Immature natural killer cell (primary cell): Measurements from ENCODE around the gene FHIT. TPM values are rescaled to one million over a fixed set of nuclear protein-coding genes. Genes with fewer than 3 reads are reported as not detected.

Experiments
- DNase-seq, 3 donors: peaks; one replicate each; pipeline ENCODE4 v3.0.0; 2022; ENCODE audit warnings: mixed read lengths in 1 of 3
- H3K27ac Mint-ChIP-seq, 6 donors: one replicate each; pipeline ENCODE4 v1.8.0; 2020; ENCODE audit warnings: mixed read lengths in 6 of 6, mild to moderate bottlenecking in 5 of 6, inconsistent platforms in 4 of 6, moderate library complexity in 3 of 6
- H3K27me3 Mint-ChIP-seq, 3 donors: one replicate each; pipeline ENCODE4 v1.8.0; 2020 to 2021; ENCODE audit warnings: low read depth in 3 of 3, mild to moderate bottlenecking in 3 of 3, mixed read lengths in 3 of 3, moderate library complexity in 3 of 3, inconsistent platforms in 1 of 3
- H3K36me3 Mint-ChIP-seq, 3 donors: one replicate each; pipeline ENCODE4 v1.8.0; 2020; ENCODE audit warnings: mixed read lengths in 3 of 3, inconsistent platforms in 2 of 3, mild to moderate bottlenecking in 2 of 3
- H3K4me1 Mint-ChIP-seq, 2 donors: one replicate each; pipeline ENCODE4 v1.8.0; 2020; ENCODE audit warnings: inconsistent platforms in 2 of 2, mild to moderate bottlenecking in 2 of 2, mixed read lengths in 2 of 2, moderate library complexity in 1 of 2
- H3K4me3 Mint-ChIP-seq, 5 donors: one replicate each; pipeline ENCODE4 v1.8.0; 2020; ENCODE audit warnings: mild to moderate bottlenecking in 5 of 5, mixed read lengths in 5 of 5, inconsistent platforms in 3 of 5, moderate library complexity in 3 of 5
- H3K9me3 Mint-ChIP-seq, 6 donors: one replicate each; pipeline ENCODE4 v1.8.0; 2020; ENCODE audit warnings: mild to moderate bottlenecking in 6 of 6, mixed read lengths in 6 of 6, inconsistent platforms in 4 of 6, moderate library complexity in 3 of 6
- polyA plus RNA-seq, 3 donors: library from polyadenylated mRNA; unstranded; fragments of 300-500 nt; fragmentation: Illumina TruSeq; gene quantifications; one replicate each; pipeline ENCODE4 v1.2.3, GENCODE V29; 2021

Gene FHIT
- polyA plus RNA-seq, 3 donors from 2014 or later, result 2.5 to 8.8 (median 3.9) TPM

- Mint-ChIP-seq H3K27me3 (peaks cover 0 to 2% (median 0%) of the 10 kb centered on the region in 3 donors), H3K36me3 (peaks cover 0 to 3% (median 0%) of the 10 kb centered on the region in 3 donors), H3K4me3 (no peak overlapping the region), H3K9me3 (peaks cover 0 to 1% (median 0%) of the 10 kb centered on the region in 6 donors), H3K4me1 (no peaks in the 10 kb centered on the region), H3K27ac (no peak overlapping the region)
- DNase-seq, result no peak
These were observed 981.9 kb downstream of the FHIT start for GRCh38 chr3:60269377-60269776.

- H3K36me3 Mint-ChIP-seq, result peaks cover 0 to 3% (median 0%) of the 10 kb centered on the region in 3 donors
- no peaks in the 10 kb centered on the region for H3K4me1 Mint-ChIP-seq
- DNase-seq, result no peak
- peaks cover 0 to 1% (median 0%) of the 10 kb centered on the region in 3 donors for H3K27me3 Mint-ChIP-seq
- no peaks in the 10 kb centered on the region for H3K9me3 Mint-ChIP-seq
- H3K27ac Mint-ChIP-seq, result no peak overlapping the region
- no peak overlapping the region for H3K4me3 Mint-ChIP-seq
These were observed 983.1 kb downstream of the FHIT start for GRCh38 chr3:60268123-60268522.

GRCh38 chr3:60266444-60266843 is 984.8 kb downstream of the FHIT start:
- Mint-ChIP-seq H3K4me1 (no peaks in the 10 kb centered on the region), H3K4me3 (no peak overlapping the region), H3K9me3 (no peaks in the 10 kb centered on the region), H3K27ac (no peak overlapping the region), H3K27me3 (peaks cover 0 to 1% (median 0%) of the 10 kb centered on the region in 3 donors), H3K36me3 (peaks cover 0 to 3% (median 0%) of the 10 kb centered on the region in 3 donors)
- no peak for DNase-seq

GRCh38 chr3:60263191-60263590 is 988.1 kb downstream of the FHIT start:
- no peak for DNase-seq
- Mint-ChIP-seq H3K4me1 (peaks cover 0 to 2% of the 10 kb centered on the region in 2 donors), H3K27me3 (peaks cover 0 to 1% (median 0%) of the 10 kb centered on the region in 3 donors), H3K4me3 (no peak overlapping the region), H3K36me3 (no peaks in the 10 kb centered on the region), H3K9me3 (peaks cover 0 to 1% (median 0%) of the 10 kb centered on the region in 6 donors), H3K27ac (no peak overlapping the region)

DNA sequence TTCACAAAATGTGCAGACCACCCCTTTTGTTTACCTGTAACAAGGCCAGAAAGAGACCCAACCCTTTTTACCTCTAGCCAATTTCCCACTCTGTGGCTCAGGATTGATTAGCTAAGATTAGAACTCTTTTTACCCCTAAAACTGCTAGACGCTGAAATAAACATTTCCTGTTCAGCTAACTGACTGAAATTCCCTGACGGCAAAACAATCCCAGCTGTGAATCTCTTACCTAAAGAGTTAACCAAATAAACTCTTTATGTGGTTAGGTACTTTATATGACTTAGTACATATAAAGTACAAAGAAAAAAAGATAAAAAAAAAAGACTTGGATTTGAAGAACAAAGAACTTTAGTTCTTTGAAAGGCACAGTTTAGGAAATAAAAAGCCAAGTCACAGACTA is 988.7 kb downstream of the FHIT start:
- no peak overlapping the region for H3K27ac Mint-ChIP-seq
- H3K9me3 Mint-ChIP-seq, result peaks cover 0 to 1% (median 0%) of the 10 kb centered on the region in 6 donors
- no peak for DNase-seq
- peaks cover 0 to 3% (median 0%) of the 10 kb centered on the region in 3 donors for H3K27me3 Mint-ChIP-seq
- H3K4me3 Mint-ChIP-seq, result no peak overlapping the region
- peaks cover 0 to 2% (median 0%) of the 10 kb centered on the region in 3 donors for H3K36me3 Mint-ChIP-seq
- peaks cover 0 to 2% of the 10 kb centered on the region in 2 donors for H3K4me1 Mint-ChIP-seq

GRCh38 chr3:60260546-60260945 is 990.7 kb downstream of the FHIT start:
- DNase-seq, result no peak
- Mint-ChIP-seq H3K36me3 (peaks cover 0 to 4% (median 0%) of the 10 kb centered on the region in 3 donors), H3K27ac (no peak overlapping the region), H3K27me3 (peaks cover 0 to 2% (median 0%) of the 10 kb centered on the region in 3 donors), H3K9me3 (peaks cover 0 to 3% (median 0%) of the 10 kb centered on the region in 6 donors), H3K4me3 (no peak overlapping the region), H3K4me1 (peaks cover 0 to 2% of the 10 kb centered on the region in 2 donors)

DNA sequence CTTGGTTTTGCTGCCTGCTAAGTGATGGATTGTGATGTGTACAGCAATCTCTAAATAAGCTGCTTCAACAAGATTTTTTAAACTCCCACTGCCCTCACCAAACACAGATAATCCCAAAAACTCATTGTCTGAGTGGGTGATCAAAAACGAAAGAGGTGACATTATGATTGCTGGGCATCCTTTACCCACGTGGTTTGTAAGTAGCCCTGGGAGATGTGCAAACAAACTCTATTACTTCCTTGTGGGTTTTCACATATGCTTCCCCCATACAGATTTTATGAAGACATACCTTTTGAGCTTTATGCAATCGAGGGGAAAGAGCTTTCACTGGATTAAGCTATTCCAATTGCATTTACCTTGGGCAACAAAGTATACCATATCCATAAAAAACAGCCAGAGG is 1000.4 kb downstream of the FHIT start:
- Mint-ChIP-seq H3K36me3 (no peaks in the 10 kb centered on the region), H3K27me3 (peaks cover 0 to 2% (median 0%) of the 10 kb centered on the region in 3 donors), H3K4me3 (no peak overlapping the region), H3K27ac (no peak overlapping the region), H3K4me1 (peaks cover 0 to 7% of the 10 kb centered on the region in 2 donors), H3K9me3 (peaks cover 0 to 2% (median 0%) of the 10 kb centered on the region in 6 donors)
- DNase-seq, result no peak

- Mint-ChIP-seq H3K9me3 (peaks cover 0 to 2% (median 0%) of the 10 kb centered on the region in 6 donors), H3K4me1 (peaks cover 0 to 7% of the 10 kb centered on the region in 2 donors), H3K27ac (no peak overlapping the region), H3K4me3 (no peak overlapping the region), H3K27me3 (peaks cover 0 to 2% (median 0%) of the 10 kb centered on the region in 3 donors), H3K36me3 (no peaks in the 10 kb centered on the region)
- DNase-seq, result no peak
These were observed 1001.0 kb downstream of the FHIT start for GRCh38 chr3:60250206-60250605.

- H3K27ac Mint-ChIP-seq, result no peak overlapping the region
These were observed 1004.9 kb downstream of the FHIT start for GRCh38 chr3:60246361-60246760.

DNA sequence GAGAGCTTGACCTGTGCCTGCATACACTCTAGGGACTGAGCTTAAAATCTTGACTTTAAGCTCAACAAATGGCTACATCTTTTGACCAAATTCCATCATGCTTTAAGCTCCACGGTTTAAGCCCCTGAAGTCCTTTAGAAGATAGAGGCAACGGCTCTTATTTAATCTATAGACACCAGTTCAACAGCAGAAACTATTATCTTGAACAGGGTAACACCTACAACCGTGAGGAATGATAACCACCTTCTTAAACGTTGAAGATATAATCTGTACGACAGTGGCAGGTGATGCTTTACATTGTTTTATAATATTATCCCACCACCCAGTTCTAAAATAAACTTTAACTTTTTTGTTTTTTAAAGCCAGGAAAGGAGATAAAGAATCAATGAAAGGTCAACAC is 1007.8 kb downstream of the FHIT start:
- no peaks in the 10 kb centered on the region for H3K4me1 Mint-ChIP-seq
- H3K4me3 Mint-ChIP-seq, result no peak overlapping the region
- H3K27me3 Mint-ChIP-seq, result peaks cover 0 to 2% (median 0%) of the 10 kb centered on the region in 3 donors
- H3K9me3 Mint-ChIP-seq, result peaks cover 0 to 8% (median 0%) of the 10 kb centered on the region in 6 donors
- DNase-seq, result no peak
- H3K36me3 Mint-ChIP-seq, result no peaks in the 10 kb centered on the region
- no peak overlapping the region for H3K27ac Mint-ChIP-seq

More at GRCh38 chr3:60246361-60246760, 1004.9 kb downstream of the FHIT start:
- Mint-ChIP-seq H3K9me3 (peaks cover 0 to 5% (median 0%) of the 10 kb centered on the region in 6 donors), H3K27me3 (peaks cover 0 to 2% (median 0%) of the 10 kb centered on the region in 3 donors), H3K4me1 (peaks cover 0 to 7% of the 10 kb centered on the region in 2 donors), H3K36me3 (no peaks in the 10 kb centered on the region), H3K4me3 (no peak overlapping the region)
- no peak for DNase-seq

DNA sequence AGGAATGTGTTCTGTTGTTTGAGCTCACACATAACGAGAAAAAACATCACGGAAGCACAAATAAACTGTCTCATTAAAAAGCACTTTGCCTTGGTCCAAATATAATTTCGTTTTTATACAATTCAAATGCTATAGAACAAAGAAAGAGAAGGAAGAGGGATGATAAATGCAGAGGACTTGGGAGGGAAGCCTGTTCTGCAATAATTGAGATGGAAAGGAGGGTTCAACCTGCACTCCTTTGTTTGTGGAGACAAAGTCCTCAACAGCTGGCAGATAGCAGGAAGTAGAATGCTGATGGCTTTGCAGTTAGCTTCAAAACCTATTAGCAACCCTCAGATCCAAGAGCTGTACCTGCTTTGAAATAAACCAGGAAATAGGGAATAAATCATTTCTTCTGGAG is 1010.8 kb downstream of the FHIT start:
- H3K4me1 Mint-ChIP-seq, result no peaks in the 10 kb centered on the region
- no peak overlapping the region for H3K4me3 Mint-ChIP-seq
- H3K27ac Mint-ChIP-seq, result no peak overlapping the region
- DNase-seq, result no peak
- peaks cover 0 to 6% (median 0%) of the 10 kb centered on the region in 6 donors for H3K9me3 Mint-ChIP-seq
- no peaks in the 10 kb centered on the region for H3K27me3 Mint-ChIP-seq
- peaks cover 0 to 3% (median 0%) of the 10 kb centered on the region in 3 donors for H3K36me3 Mint-ChIP-seq

GRCh38 chr3:60238550-60238949 is 1012.7 kb downstream of the FHIT start:
- no peak for DNase-seq
- Mint-ChIP-seq H3K27me3 (no peaks in the 10 kb centered on the region), H3K4me3 (no peak overlapping the region), H3K27ac (no peak overlapping the region), H3K4me1 (no peaks in the 10 kb centered on the region), H3K36me3 (peaks cover 0 to 3% (median 3%) of the 10 kb centered on the region in 3 donors), H3K9me3 (peaks cover 0 to 7% (median 0%) of the 10 kb centered on the region in 6 donors)

DNA sequence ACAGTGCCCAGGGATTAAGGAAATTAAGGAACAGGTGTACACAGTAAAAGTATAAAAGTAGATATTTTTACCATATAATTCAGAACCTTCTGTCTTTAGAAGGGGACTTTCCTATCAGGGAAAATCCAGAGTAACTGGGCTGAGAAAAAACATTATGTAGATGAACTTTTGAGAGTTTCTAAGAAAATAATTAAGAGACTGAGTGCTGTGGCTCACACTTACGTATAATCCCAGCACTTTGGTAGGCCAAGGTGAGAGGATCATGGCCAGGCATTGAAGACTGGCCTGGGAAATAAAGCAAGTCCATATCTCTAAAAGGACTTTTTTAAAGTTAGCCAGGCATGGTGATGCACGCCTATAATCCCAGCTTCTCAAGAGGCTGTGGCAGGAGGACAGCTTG is 1021.8 kb downstream of the FHIT start:
- H3K27ac Mint-ChIP-seq, result no peak overlapping the region
- H3K27me3 Mint-ChIP-seq, result peaks cover 0 to 5% (median 0%) of the 10 kb centered on the region in 3 donors

DNA sequence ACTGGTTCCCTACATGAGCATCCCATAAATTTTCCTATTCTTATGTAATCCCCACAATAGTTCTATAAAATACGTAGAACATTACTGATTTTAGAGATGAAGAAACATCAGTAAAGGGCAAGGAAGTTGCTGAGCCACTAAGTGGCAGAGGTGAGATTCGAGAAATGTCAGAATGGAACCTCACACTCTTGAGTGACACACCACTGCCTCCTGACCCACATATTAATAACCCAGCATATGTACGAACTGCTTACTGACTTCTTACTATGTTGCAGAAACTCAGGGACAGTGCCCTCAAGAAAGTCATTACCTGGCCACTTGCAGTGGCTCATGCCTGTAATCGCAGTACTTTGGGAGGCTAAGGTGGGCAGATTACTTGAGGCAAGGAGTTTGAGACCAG is 1022.4 kb downstream of the FHIT start:
- H3K4me1 Mint-ChIP-seq, result peaks cover 20 to 29% of the 10 kb centered on the region in 2 donors
- peaks cover 0 to 3% (median 0%) of the 10 kb centered on the region in 6 donors for H3K9me3 Mint-ChIP-seq
- peaks cover 0 to 5% (median 0%) of the 10 kb centered on the region in 3 donors for H3K27me3 Mint-ChIP-seq
- H3K4me3 Mint-ChIP-seq, result peak overlapping the region in 2 of 5 donors; percentile 22 to 51
- peaks cover 0 to 2% (median 0%) of the 10 kb centered on the region in 3 donors for H3K36me3 Mint-ChIP-seq
- peak; percentile 19 to 25 (median 22) for DNase-seq
- peak overlapping the region in 3 of 6 donors; percentile 29 to 57 (median 54) for H3K27ac Mint-ChIP-seq

More for the DNA sequence above, 1021.8 kb downstream of the FHIT start:
- H3K9me3 Mint-ChIP-seq, result peaks cover 0 to 3% (median 0%) of the 10 kb centered on the region in 6 donors
- DNase-seq, result no peak
- H3K36me3 Mint-ChIP-seq, result peaks cover 0 to 3% (median 0%) of the 10 kb centered on the region in 3 donors
- no peak overlapping the region for H3K4me3 Mint-ChIP-seq
- H3K4me1 Mint-ChIP-seq, result peaks cover 20 to 29% of the 10 kb centered on the region in 2 donors
